GM18502 (cell line): ENCODE measurements around the gene RABGAP1.
A peak's percentile ranks its signal among the peaks of the same experiment; 100 is the strongest.

ENCODE experiments used
- ATAC-seq: cut with Tn5 transposase; IDR thresholded peaks from one replicate; pipeline ENCODE4 v1.9.1; 2021; ENCODE audit warnings: mild to moderate bottlenecking; ENCODE audit not compliant: unreplicated experiment, poor library complexity

RABGAP1 gene

DNA sequence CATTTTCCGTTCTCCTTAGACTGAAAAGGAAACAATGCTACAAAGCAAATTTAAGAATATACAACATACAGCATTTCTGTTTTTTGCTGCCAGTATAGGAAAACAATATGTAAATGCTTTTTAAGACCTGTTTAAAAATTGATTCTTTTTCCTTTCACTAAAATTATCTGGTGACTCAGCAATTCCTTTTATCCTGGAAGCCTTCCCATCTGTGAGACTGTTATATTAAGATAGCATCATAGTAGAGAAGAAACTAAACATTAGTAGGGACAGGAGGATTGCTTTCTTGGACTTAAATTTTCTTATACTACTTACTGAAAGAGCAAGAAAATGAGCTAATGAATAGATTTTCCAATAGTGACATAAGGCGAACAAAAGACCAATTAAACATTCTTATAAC lies 62.6 kb downstream of the RABGAP1 start:
- no peak for ATAC-seq

DNA sequence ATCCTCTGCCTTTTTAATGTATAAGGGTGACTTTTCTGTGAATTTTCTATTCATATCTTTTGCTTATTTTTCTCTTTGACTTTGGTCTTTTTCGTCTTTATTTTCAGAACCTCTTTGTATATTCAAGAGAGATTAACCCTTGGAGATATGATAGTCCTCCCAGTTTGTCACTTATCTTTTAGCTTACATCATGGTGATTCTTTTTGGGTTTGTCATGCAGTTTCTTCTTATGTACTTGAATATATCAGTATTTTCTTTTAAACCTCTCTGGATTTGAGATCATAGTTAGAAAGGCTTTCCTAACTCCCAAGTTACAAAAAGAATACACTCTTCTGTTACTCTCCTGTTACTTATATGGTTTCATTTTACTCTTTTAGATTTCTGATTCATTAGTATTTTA lies 65.1 kb downstream of the RABGAP1 start:
- ATAC-seq = no peak

DNA sequence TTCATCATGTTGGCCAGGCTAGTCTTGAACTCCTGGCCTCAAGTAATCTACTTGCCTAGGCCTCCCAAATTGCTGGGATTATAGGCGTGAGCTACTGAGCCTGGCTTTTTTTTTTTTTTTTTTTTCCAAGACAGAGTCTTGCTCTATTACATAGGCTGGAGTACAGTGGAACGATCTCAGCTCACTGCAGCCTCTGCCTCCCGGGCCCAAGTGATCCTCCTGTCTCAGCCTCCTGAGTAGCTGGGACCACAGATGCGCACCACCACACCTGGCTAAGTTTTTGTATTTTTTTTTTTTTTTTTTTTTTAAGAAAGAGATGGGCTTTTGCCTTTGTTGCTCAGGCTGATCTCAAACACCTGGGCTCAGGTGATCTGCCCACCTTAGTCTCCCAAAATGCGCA lies 66.4 kb downstream of the RABGAP1 start:
- ATAC-seq = no peak

DNA sequence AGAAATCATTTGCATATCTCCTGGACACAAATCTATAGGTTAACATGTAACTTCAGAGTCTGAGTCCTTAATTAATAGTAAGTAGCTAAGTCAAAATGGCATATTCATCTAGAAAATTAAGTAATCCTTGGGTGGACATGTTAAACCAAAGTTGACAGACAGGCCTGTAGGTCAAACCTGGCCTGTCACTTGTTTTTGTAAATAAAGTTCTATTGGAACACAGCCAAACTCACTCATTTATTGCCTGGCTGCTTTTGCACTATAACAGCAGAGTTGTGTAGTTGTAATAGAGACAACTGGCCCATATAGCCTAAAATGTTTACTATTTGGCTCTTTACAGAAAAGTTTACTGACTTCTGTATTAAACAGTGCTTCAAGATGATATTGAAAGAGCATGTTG lies 68.1 kb downstream of the RABGAP1 start:
- no peak for ATAC-seq

DNA sequence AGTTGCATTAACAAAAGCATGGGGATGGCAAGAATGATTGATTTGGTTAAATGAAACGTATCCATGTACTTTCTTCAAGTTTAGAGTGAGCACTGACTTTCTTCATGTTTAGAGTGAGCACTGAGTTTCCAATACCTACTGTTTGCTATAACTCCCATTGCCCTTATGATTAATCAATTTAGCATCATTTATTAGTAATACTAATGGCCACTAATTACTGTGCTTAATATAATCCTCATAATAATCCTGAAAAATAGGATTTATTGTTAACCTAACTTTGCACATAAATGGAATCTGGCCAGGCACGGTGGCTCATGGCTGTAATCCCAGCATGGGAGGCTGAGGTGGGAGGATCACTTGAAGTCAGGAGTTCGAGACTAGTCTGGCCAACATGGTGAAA lies 70.6 kb downstream of the RABGAP1 start:
- no peak for ATAC-seq

DNA sequence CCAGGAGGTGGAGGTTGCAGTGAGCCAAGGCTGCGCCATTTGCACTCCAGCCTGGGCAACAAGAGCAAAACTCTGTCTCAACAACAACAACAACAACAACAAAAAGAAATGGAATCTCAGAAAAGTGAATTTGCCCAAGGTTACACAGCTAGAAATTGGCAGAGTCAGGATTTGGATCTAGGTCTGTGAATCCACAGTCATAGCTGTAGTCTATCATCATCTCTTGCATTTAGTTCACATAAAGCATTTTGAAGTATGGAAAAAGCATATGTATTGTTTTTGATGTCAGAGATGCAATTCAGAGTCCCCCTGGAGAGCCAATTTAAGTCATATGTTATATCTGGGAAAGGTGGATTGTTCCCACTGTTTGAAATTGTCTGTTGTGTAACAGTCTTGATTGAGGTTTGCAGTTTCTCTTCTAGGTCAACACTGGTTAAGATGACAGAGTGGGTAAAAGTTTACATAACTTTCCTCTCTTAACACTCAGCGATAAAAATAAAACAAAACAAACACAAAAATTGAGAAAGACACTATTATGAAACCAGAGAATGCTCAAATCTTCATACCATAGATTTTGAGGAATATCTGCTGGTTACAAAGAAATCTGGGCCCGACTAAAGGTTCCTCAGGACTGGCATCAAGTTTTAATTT lies 71.2 kb downstream of the RABGAP1 start:
- ATAC-seq = no peak

DNA sequence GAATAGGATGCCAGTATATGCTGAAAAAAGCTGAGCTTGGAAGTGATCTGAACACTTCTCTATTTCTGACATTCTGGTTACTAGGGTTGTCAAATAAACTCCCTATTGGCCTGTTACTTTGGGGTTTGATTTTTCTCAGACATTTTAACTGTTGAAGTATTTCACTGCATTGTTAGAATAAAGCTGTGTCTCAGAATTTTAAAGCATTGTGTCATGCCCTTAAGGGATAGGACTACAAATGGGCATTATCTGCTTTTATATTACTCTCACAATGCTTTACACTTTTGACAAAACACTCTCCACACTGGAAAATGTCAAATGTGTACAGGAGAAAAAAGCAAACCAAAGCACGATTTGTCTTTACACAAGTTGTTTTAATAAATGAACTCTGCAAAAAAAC lies 75.8 kb downstream of the RABGAP1 start:
- ATAC-seq = no peak

DNA sequence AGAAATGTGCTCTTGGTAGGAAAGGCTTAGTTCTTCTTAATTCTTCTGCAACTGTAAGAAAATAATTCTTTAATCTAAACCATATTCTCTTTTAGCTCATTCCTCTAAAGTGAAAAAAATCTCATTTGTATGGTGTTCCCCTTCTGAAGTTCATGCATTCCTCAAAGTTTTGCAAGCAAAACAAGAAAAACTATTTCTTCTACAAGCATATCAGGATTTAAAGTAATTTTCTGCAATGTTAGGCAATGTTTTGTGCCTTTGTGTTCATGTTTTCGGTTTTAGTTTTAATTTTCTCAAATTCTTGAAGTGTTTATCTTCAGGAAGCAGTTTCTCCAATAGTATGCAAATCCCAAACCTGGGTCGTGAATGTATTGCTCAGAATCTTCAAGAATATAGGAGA lies 80.0 kb downstream of the RABGAP1 start:
- ATAC-seq = no peak

DNA sequence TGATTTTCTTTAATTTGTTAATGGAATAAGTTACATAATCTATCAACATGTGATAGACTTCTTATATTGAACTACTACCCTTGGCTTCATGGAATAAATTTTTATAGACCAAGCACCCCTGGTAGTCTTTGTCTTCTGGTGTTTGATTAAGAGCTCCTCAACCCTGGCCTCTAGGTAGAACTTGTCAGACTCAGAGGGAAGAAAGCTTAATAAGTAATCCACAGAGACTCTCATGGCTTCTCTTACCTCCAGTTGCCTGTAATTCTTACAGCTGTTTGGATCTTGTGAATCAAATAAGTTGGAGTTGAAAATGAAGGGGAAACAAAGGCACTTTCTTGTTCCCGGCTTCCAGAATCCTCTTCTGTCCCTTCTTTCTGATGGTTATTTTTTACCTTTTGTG lies 85.6 kb downstream of the RABGAP1 start:
- no peak for ATAC-seq

DNA sequence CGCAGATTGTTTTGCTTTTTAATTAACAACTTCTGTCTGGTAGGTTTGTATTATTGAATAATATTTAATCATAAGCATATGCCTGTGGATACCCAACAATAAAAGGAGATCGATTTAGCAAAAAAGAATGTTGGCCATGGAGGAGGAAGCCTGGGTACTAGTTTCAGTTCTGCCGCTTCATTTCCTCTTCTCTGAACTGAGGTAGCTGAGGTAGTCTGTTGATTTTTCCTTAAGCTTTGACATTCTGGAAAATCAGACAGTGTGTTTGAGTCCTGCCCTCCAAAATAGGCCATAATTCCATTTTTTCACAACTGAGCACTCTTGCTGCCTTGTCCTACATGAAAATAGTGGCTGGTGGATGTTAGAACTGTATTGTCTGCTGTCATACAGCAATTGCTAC lies 86.7 kb downstream of the RABGAP1 start:
- no peak for ATAC-seq

DNA sequence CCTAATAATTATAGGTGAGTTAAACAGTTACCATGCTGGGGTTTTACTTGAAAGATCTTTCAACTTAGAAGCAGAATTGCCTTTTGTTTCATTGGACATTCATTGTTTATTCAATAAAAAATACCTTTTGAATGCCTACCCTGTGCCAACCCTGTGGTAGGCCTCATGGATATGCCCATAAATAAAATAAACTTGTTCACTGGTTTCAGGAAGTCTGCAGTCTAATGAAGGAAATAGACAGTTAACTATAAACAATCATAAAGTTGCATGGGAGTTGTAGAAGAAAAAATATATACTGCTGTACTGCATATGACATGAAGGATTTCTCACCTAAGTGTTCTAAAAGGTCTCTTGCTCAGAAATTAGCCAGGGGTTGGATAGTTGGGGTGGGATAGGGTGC lies 87.3 kb downstream of the RABGAP1 start:
- no peak for ATAC-seq

DNA sequence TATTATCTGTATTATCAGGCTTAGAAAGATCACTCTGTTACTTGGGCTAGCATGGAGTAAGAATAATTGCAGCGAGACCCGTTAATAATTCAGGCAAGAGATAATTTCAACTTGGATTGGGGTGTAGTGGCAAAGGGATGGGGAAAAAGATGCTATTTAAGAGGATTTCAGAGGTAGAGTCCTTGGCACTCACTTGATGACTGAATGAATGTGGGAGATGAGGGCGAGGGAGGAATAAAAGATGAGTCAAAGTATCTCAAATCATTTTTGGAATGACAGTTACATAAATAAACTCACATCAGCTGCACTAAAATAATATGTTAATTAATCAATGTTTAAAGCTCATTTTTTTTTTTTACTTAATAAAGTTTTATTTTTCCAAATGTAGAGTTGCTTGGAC lies 88.2 kb downstream of the RABGAP1 start:
- ATAC-seq = no peak

DNA sequence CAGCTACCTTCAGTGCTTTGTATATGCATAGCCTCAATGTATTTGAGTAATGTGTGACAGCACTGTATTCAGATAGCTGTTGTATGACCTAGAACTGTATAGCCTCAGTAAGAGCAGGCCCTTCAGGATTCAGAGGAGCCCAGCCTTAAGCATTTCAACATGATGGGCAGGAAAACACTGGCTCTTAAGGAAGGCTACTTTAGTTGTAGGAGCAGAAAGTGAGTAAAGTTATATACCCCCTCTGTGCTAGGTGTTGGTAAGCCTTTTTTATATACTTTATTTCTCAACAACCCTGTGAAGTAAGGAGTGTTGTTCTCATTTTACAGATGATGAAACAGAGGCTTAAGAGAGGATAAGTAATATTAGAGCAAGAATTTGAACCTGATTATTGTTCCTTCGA lies 91.1 kb downstream of the RABGAP1 start:
- no peak for ATAC-seq

DNA sequence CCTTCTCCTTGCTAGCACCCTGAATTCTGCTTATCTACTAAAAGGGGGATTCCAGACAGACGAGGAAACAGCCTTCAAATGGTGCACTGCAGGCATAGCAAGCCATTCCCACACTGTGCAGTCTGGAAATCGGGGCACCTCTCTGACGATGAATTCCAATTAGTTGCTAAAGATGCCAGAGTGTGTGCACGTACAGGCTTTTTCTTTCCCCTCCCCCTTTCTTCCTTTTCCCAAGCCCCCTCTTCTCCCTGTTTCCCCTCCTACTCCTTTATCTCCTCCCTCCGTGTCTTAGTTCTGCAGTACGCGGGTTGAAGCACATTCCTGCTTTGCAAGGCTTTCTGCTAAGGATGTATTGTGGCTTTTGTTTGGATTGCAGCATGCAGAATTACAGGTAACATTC lies 92.5 kb downstream of the RABGAP1 start, which contains the start of gene GPR21:
Gene GPR21, plus strand, starts transcription at position 316 of the 400 bp plus-strand sequence. CDS start 900 bp downstream, outside the sequence.
- no peak for ATAC-seq

DNA sequence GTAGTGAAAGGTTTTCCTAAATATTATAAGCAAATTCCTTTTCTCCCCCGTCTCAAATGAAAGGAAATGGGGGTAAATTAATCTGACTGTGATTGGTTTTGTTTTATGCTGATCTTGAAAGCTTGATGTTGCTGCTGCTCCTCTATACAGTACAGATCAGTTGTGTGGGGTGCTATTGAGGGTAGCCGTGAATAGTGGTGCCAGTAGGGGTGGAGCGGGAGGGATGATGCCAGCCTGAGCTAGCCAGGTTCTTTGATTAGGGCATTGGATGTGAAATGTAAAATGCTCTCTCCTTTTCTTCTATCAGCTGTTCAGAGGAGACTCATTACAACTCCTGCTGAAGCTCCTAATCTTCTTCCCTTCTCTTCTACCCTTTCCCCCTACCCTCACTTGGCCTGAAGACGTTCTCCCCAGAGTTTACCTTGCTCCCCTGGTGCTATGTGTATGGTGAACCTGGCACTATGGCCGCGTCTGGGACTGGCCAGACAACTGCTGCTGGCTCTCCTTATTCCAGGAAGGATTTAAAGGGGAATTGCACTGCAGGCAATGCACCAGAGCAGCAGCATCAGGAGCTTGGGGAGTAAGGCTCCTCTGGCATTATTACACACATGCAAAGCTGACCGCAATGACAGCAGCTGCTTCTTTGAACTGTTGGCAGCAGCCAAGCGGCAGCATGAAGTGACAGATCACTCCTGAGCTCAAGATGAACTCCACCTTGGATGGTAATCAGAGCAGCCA lies 93.2 kb downstream of the RABGAP1 start:
- peak; percentile 58 for ATAC-seq

DNA sequence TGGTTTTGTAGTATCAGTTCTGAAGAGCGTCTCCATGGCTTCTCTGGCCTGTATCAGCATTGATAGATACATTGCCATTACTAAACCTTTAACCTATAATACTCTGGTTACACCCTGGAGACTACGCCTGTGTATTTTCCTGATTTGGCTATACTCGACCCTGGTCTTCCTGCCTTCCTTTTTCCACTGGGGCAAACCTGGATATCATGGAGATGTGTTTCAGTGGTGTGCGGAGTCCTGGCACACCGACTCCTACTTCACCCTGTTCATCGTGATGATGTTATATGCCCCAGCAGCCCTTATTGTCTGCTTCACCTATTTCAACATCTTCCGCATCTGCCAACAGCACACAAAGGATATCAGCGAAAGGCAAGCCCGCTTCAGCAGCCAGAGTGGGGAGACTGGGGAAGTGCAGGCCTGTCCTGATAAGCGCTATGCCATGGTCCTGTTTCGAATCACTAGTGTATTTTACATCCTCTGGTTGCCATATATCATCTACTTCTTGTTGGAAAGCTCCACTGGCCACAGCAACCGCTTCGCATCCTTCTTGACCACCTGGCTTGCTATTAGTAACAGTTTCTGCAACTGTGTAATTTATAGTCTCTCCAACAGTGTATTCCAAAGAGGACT lies 94.2 kb downstream of the RABGAP1 start:
- ATAC-seq = no peak

DNA sequence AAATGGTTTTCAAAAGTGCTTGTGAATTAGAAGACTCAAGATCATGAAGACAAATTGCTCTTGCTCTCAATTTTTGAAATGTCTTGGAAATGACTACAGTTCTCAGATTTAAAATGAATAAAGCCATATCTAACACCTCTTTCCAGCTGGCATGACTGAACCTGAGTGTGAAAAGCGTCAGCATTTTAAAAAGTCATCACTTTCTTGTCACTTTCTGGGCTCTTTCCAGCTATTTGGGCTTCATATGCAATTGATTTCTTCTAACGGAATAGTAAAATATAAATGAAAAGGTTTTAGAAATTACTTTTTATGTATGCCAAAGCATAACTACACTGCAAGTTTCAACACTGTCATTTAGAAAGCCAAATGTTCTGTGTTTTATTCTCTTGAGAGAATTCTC lies 95.0 kb downstream of the RABGAP1 start:
- no peak for ATAC-seq

DNA sequence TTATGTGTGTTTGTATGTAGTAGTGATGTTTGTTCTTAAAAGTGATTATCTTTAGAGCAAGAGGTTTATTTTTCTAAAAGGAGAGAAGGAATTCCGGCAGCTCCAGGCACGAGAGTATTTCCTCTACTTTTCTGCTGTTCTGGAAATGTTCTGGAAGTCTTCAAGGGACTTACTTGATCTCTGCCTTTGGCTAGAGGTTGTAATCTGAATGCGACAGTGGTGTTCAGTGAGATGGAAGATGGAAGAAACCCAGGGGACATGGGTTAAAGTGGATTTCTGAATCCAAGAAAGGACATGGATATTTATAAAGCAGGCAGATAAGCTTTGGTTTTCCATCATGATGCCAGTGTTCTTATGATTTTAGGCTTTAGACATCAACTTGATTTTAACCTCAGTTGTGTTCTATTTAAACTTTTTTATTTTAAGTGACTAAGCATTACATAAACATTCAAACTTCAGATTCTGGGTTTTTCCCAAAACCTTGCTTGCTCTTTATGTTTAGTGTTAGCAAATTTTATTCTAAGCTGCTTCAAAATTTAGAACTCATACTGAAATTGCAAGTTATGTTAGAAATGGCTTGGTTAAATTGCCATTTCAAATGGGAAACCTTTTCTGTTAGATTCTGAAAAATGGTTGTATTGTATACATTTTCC lies 96.2 kb downstream of the RABGAP1 start:
- no peak for ATAC-seq

DNA sequence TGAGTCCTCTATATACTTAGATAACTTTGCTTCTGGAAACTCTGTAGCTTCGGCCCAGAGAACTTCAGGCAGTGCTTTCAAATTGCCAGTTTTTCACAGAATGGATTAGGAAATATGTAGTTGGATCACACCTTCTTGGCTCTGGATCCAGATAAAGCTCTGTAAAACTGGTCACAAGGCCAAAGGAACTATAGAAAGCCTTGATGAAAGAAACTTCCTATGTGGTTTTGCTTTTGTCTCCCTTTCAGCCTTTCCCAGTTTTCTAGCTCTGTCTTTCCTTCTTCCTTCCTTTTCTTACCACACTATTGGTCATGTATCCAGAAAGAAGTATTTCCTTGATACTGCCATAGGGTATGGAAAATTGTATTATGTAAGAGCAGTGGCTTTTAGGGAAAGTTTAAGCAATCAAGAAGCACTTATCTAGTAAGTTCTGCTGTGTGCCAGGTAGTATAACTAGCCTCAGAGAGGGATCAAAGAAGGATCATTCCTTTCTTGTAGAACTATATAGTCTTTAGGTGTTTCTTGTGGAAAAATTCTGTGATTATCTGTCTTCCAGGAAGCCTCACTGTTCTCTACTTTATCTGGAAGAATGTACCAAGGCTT lies 98.9 kb downstream of the RABGAP1 start:
- ATAC-seq = no peak

DNA sequence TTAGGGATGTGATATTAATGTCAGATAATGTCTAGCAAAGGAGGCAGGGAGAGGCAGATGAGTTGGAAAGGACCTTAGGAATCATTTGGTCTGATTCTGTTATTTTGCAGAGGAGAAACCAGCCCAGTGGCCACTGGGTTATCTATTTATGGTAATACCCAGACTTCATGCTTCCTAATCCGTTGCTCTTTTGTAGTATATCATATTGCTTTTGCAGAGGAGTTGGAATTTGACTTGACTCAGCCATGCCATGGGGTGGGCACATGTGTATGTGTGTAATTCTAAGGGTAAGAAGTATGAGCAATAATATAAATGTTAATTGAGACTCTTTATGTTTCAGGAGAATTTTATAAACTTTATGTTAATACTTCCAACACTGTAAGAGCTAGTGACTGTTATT lies 100.0 kb downstream of the RABGAP1 start:
- ATAC-seq = no peak

DNA sequence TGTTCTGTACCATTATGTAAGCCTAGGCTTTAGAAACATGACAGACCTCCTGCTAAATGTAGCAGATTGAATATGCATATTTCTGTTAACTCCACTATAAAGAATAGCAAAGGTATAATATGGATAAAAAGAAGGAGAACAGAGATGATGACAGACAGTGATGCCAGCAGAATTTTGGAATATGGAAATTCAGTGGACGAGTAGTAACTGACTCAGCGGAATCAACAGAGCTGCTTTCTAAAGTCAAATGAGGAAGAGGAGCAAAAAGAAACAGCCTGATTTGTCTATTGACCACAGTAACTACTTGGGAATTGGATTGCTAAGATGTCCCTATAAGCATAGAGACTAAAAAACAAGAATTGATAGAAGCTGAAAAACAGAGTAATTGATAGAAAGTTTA lies 100.7 kb downstream of the RABGAP1 start:
- no peak for ATAC-seq
